B cell (primary cell): ENCODE data around the gene TGFBR3.

Experiments used
- CTCF ChIP-seq: fragments of 200-600 bp; IDR thresholded peaks from one replicate; pipeline ENCODE4 v1.8.0; 2022; ENCODE audit warnings: antibody characterized with exemption, mild to moderate bottlenecking
- EZH2 ChIP-seq: IDR thresholded peaks from 2 replicates; pipeline ENCODE4 v1.6.1; 2012; ENCODE audit warnings: borderline replicate concordance, low read depth, mild to moderate bottlenecking, moderate library complexity, low read length; ENCODE audit not compliant: insufficient read depth, poor library complexity, severe bottlenecking

- TF ChIP-seq EZH2 (no peak), CTCF (no peak)
Observed at GRCh38 chr1:91814448-91814847, 71.5 kb downstream of the TGFBR3 start.
